Esophagus muscularis mucosa (tissue), 4 donors: ENCODE data around the gene FAM124B. TPM values are rescaled to one million over a fixed set of nuclear protein-coding genes. Genes with fewer than 3 reads are reported as not detected.

Experiments
- DNase-seq: peaks from one replicate; pipeline ENCODE4 v3.0.0-alpha.2; 2017; ENCODE audit errors: extremely low spot score
- H3K27ac ChIP-seq, 4 donors: fragments of 200-600 bp; sonication (generic); replicated peaks in 1 of 4; 1 replicate in 3 of 4; 2 replicates in 1 of 4; pipeline ENCODE4 v1.5.1; 2016 to 2019; ENCODE audit warnings: mild to moderate bottlenecking in 1 of 4
- H3K27me3 ChIP-seq, 4 donors: fragments of 200-600 bp; sonication (generic); one replicate each; pipeline versions ENCODE4 v1.5.1 to v1.6.0; 2016 to 2019
- H3K36me3 ChIP-seq, 4 donors: fragments of 200-600 bp; sonication (generic); one replicate each; pipeline ENCODE4 v1.5.1; 2016 to 2019
- H3K4me1 ChIP-seq, 4 donors: fragments of 200-600 bp; sonication (generic); one replicate each; pipeline ENCODE4 v1.5.1; 2016 to 2019
- H3K4me3 ChIP-seq, 4 donors: fragments of 200-600 bp; sonication (generic); 1 replicate in 2 of 4; 2 replicates in 2 of 4; pipeline ENCODE4 v1.5.1; 2016 to 2019; ENCODE audit warnings: mild to moderate bottlenecking in 4 of 4, moderate library complexity in 1 of 4
- H3K9me3 ChIP-seq, 4 donors: fragments of 200-600 bp; sonication (generic); 1 replicate in 3 of 4; 2 replicates in 1 of 4; pipeline ENCODE4 v1.5.1; 2016 to 2019
- CTCF ChIP-seq, 3 experiments: fragments of 200-600 bp in 2 of 3; fragments of 450-650 bp in 1 of 3; sonication (generic) in 2 of 3; IDR thresholded peaks; one replicate each; pipeline ENCODE4 v1.5.1; 2017 to 2019; ENCODE audit warnings: antibody characterized with exemption in 3 of 3, mild to moderate bottlenecking in 2 of 3, moderate library complexity in 1 of 3
- EP300 ChIP-seq: sonication (generic); formaldehyde crosslinking; IDR thresholded peaks from one replicate; pipeline ENCODE4 v1.6.1; 2017; ENCODE audit warnings: antibody characterized with exemption
- POLR2A ChIP-seq: fragments of 450-650 bp; IDR thresholded peaks from one replicate; pipeline ENCODE4 v1.6.1; 2017; ENCODE audit warnings: antibody characterized with exemption, moderate library complexity, mild to moderate bottlenecking, low read depth
- POLR2AphosphoS5 ChIP-seq, 2 donors: sonication (generic); formaldehyde crosslinking; IDR thresholded peaks; one replicate each; pipeline ENCODE4 v1.6.1; 2017; ENCODE audit warnings: antibody characterized with exemption in 2 of 2
- WGBS: methylation state at CpG from one replicate; pipeline ENCODE4 v1.1.5; 2018; 5-methylcytosine and 5-hydroxymethylcytosine counted together
- intact Hi-C: fragments of 100-400 bp; cut with DNase I; formaldehyde crosslinking; loops from one replicate; pipeline ENCODE4 v1.15.1; 2023
- total RNA-seq, 4 donors: library from RNA; depleted of rRNA; stranded (reverse); fragments of >200 nt; gene quantifications; one replicate each; pipeline versions ENCODE4 v1.1.0 to v1.2.1, GENCODE V29; 2016

The FAM124B gene
- total RNA-seq, 4 donors from 2014 or later: 2.3 to 6.2 (median 3.7) TPM

GRCh38 chr2:224410946-224411561 is 9.1 kb upstream of the FAM124B start:
- WGBS: 80% methylated on average over 3 of the region's 3 CpGs
- no peaks in the 10 kb centered on the region for H3K36me3 ChIP-seq

GRCh38 chr2:224408676-224409075 is 6.8 kb upstream of the FAM124B start:
- Histone ChIP-seq H3K36me3 (no peaks in the 10 kb centered on the region), H3K27ac (no peak overlapping the region), H3K9me3 (peaks cover 0 to 9% (median 0%) of the 10 kb centered on the region in 4 donors), H3K4me1 (peaks cover 0 to 7% (median 0%) of the 10 kb centered on the region in 4 donors), H3K27me3 (no peaks in the 10 kb centered on the region), H3K4me3 (no peak overlapping the region)
- intact Hi-C loops: no loop called here
- TF ChIP-seq POLR2AphosphoS5 (IDR thresholded peaks at IDR 0.05) (no peak), EP300 (no peak), POLR2A (no peak), CTCF (IDR thresholded peaks at IDR 0.05) (no peak)
- WGBS: 63% methylated on average over 2 of the region's 2 CpGs
- DNase-seq: no peak

More at GRCh38 chr2:224410946-224411561, 9.1 kb upstream of the FAM124B start:
- DNase-seq: no peak
- H3K4me3 ChIP-seq: no peak overlapping the region
- TF ChIP-seq POLR2A (no peak), CTCF (IDR thresholded peaks at IDR 0.05) (no peak), POLR2AphosphoS5 (IDR thresholded peaks at IDR 0.05) (no peak), EP300 (no peak)
- peaks cover 0 to 7% (median 0%) of the 10 kb centered on the region in 4 donors for H3K4me1 ChIP-seq
- no peaks in the 10 kb centered on the region for H3K27me3 ChIP-seq
- peaks cover 0 to 4% (median 0%) of the 10 kb centered on the region in 4 donors for H3K9me3 ChIP-seq
- no peak overlapping the region for H3K27ac ChIP-seq
- intact Hi-C loops: no loop called here

- DNase-seq: no peak
- WGBS: 75% methylated on average over 4 of the region's 5 CpGs
- no peaks in the 10 kb centered on the region for H3K36me3 ChIP-seq
- H3K4me1 ChIP-seq: peaks cover 0 to 7% (median 4%) of the 10 kb centered on the region in 4 donors
- H3K27me3 ChIP-seq: no peaks in the 10 kb centered on the region
- intact Hi-C loops: no loop called here
- peaks cover 0 to 9% (median 0%) of the 10 kb centered on the region in 4 donors for H3K9me3 ChIP-seq
- H3K4me3 ChIP-seq: no peak overlapping the region
- peak overlapping the region in 1 of 4 donors; percentile 14 for H3K27ac ChIP-seq
- TF ChIP-seq POLR2A (no peak), POLR2AphosphoS5 (IDR thresholded peaks at IDR 0.05) (peak; percentile 38 to 55)
Measured at GRCh38 chr2:224407241-224407701, 5.4 kb upstream of the FAM124B start.

- TF ChIP-seq CTCF (IDR thresholded peaks at IDR 0.05): no peak
- TF ChIP-seq POLR2A: no peak
- TF ChIP-seq EP300: no peak
- no peak for TF ChIP-seq POLR2AphosphoS5 (IDR thresholded peaks at IDR 0.05)
- DNase-seq: no peak
- peaks cover 0 to 9% (median 0%) of the 10 kb centered on the region in 4 donors for H3K9me3 ChIP-seq
- intact Hi-C loops: no loop called here
- no peak overlapping the region for H3K4me3 ChIP-seq
- no peak overlapping the region for H3K27ac ChIP-seq
- no peaks in the 10 kb centered on the region for H3K27me3 ChIP-seq
- peaks cover 0 to 7% (median 4%) of the 10 kb centered on the region in 4 donors for H3K4me1 ChIP-seq
- no peaks in the 10 kb centered on the region for H3K36me3 ChIP-seq
- 73% methylated on average over 4 of the region's 4 CpGs for WGBS
Measured at GRCh38 chr2:224405841-224406370, 4.0 kb upstream of the FAM124B start.

GRCh38 chr2:224405412-224405811 is 3.5 kb upstream of the FAM124B start:
- intact Hi-C loops: no loop called here
- WGBS: 55% methylated on average over 3 of the region's 3 CpGs

More at GRCh38 chr2:224405412-224405811, 3.5 kb upstream of the FAM124B start:
- Histone ChIP-seq H3K4me3 (no peak overlapping the region), H3K9me3 (peaks cover 0 to 9% (median 0%) of the 10 kb centered on the region in 4 donors), H3K27me3 (no peaks in the 10 kb centered on the region), H3K36me3 (no peaks in the 10 kb centered on the region), H3K27ac (no peak overlapping the region), H3K4me1 (peaks cover 0 to 7% (median 4%) of the 10 kb centered on the region in 4 donors)
- DNase-seq: no peak
- no peak for TF ChIP-seq POLR2AphosphoS5 (IDR thresholded peaks at IDR 0.05)
- TF ChIP-seq EP300: no peak
- no peak for TF ChIP-seq POLR2A
- no peak for TF ChIP-seq CTCF (IDR thresholded peaks at IDR 0.05)
